H9 (cell line): ENCODE data around the gene CACNG5. TPM values are rescaled to one million over a fixed set of nuclear protein-coding genes. Genes with fewer than 3 reads are reported as not detected.

Experiments used
- DNase-seq: peaks from one replicate; pipeline ENCODE4 v3.0.0-alpha.2; 2017
- H2AFZ ChIP-seq: one replicate; pipeline ENCODE4 v1.6.1; 2013; ENCODE audit warnings: mild to moderate bottlenecking, low read length, control low read depth, moderate library complexity
- H2AK5ac ChIP-seq: 2 replicates; pipeline ENCODE4 v1.6.1; 2013; ENCODE audit warnings: low read length, control low read depth, mixed read lengths; ENCODE audit not compliant: insufficient read length
- H2BK120ac ChIP-seq: one replicate; pipeline ENCODE4 v1.6.1; 2013; ENCODE audit warnings: low read depth, mild to moderate bottlenecking, low read length, control low read depth, inconsistent platforms; ENCODE audit not compliant: poor library complexity, severe bottlenecking
- H2BK12ac ChIP-seq: 2 replicates; pipeline ENCODE4 v1.6.1; 2013; ENCODE audit warnings: low read length, control low read depth, mixed read lengths, low read depth; ENCODE audit not compliant: insufficient read length
- H2BK15ac ChIP-seq: 2 replicates; pipeline ENCODE4 v1.6.1; 2013; ENCODE audit warnings: low read depth, low read length, control low read depth
- H2BK20ac ChIP-seq: one replicate; pipeline ENCODE4 v1.6.1; 2013; ENCODE audit warnings: low read depth, mild to moderate bottlenecking, low read length, control low read depth, inconsistent platforms; ENCODE audit not compliant: poor library complexity, severe bottlenecking
- H2BK5ac ChIP-seq: 2 replicates; pipeline ENCODE4 v1.6.1; 2013; ENCODE audit warnings: low read length, control low read depth, mixed read lengths; ENCODE audit not compliant: insufficient read length
- H3K14ac ChIP-seq: 2 replicates; pipeline ENCODE4 v1.6.1; 2013; ENCODE audit warnings: low read length, control low read depth; ENCODE audit not compliant: insufficient read depth
- H3K18ac ChIP-seq: 2 replicates; pipeline ENCODE4 v1.6.1; 2013; ENCODE audit warnings: low read depth, mild to moderate bottlenecking, mixed read lengths, low read length, control low read depth; ENCODE audit not compliant: insufficient read length
- H3K23ac ChIP-seq: 2 replicates; pipeline ENCODE4 v1.6.1; 2013; ENCODE audit warnings: low read length, control low read depth, mixed read lengths, low read depth; ENCODE audit not compliant: insufficient read length
- H3K23me2 ChIP-seq: 2 replicates; pipeline ENCODE4 v1.6.1; 2013; ENCODE audit warnings: low read depth, mild to moderate bottlenecking, mixed read lengths, low read length, control low read depth; ENCODE audit not compliant: insufficient read length, poor library complexity, severe bottlenecking
- H3K27ac ChIP-seq: 2 replicates; pipeline ENCODE4 v1.5.1; 2013; ENCODE audit warnings: low read length, control low read depth, mixed read lengths, low read depth; ENCODE audit not compliant: insufficient read length
- H3K27me3 ChIP-seq: 2 replicates; pipeline ENCODE4 v1.6.1; 2013; ENCODE audit warnings: low read length, control low read depth, inconsistent platforms; ENCODE audit not compliant: insufficient read depth
- H3K4ac ChIP-seq: 2 replicates; pipeline ENCODE4 v1.6.1; 2013; ENCODE audit warnings: low read depth, mild to moderate bottlenecking, control low read depth, inconsistent platforms, low read length, moderate library complexity
- H3K4me1 ChIP-seq: 2 replicates; pipeline ENCODE4 v1.6.1; 2013; ENCODE audit warnings: low read length, control low read depth, inconsistent platforms; ENCODE audit not compliant: insufficient read depth
- H3K4me2 ChIP-seq: 2 replicates; pipeline ENCODE4 v1.6.1; 2013; ENCODE audit warnings: low read length, control low read depth, mixed read lengths; ENCODE audit not compliant: insufficient read length, insufficient read depth
- H3K56ac ChIP-seq: 2 replicates; pipeline ENCODE4 v1.6.1; 2013; ENCODE audit warnings: low read depth, mild to moderate bottlenecking, mixed read lengths, low read length, control low read depth; ENCODE audit not compliant: insufficient read length
- H3K79me1 ChIP-seq: 2 replicates; pipeline ENCODE4 v1.6.1; 2013; ENCODE audit warnings: low read depth, mild to moderate bottlenecking, moderate library complexity, low read length, control low read depth, inconsistent platforms; ENCODE audit not compliant: insufficient read depth, poor library complexity, severe bottlenecking
- H3K79me2 ChIP-seq: 2 replicates; pipeline ENCODE4 v1.6.1; 2013; ENCODE audit warnings: low read length, control low read depth, inconsistent platforms; ENCODE audit not compliant: insufficient read depth
- H3K9ac ChIP-seq: 2 replicates; pipeline ENCODE4 v1.6.1; 2013; ENCODE audit warnings: low read length, control low read depth, mixed read lengths; ENCODE audit not compliant: insufficient read length; ENCODE audit errors: extremely low read depth
- H3K9me3 ChIP-seq: one replicate; pipeline ENCODE4 v1.6.1; 2013; ENCODE audit warnings: low read depth, low read length, inconsistent platforms; ENCODE audit not compliant: control insufficient read depth
- H3T11ph ChIP-seq: one replicate; pipeline ENCODE4 v1.6.1; 2013; ENCODE audit warnings: mild to moderate bottlenecking, low read length, control low read depth, inconsistent platforms
- H4K20me1 ChIP-seq: one replicate; pipeline ENCODE4 v1.6.1; 2013; ENCODE audit not compliant: control insufficient read depth, insufficient read length, insufficient read depth
- H4K5ac ChIP-seq: 2 replicates; pipeline ENCODE4 v1.6.1; 2013; ENCODE audit warnings: low read depth, mild to moderate bottlenecking, mixed read lengths, low read length, control low read depth; ENCODE audit not compliant: insufficient read length
- H4K8ac ChIP-seq: replicated peaks from 2 replicates; pipeline ENCODE4 v1.6.1; 2013; ENCODE audit warnings: low read length, control low read depth, mixed read lengths, low read depth; ENCODE audit not compliant: insufficient read length
- H4K91ac ChIP-seq: 2 replicates; pipeline ENCODE4 v1.6.1; 2013; ENCODE audit warnings: low read depth, mild to moderate bottlenecking, moderate library complexity, mixed read lengths, low read length, control low read depth; ENCODE audit not compliant: insufficient read length
- H3K27ac Mint-ChIP-seq, 3 experiments: 2 replicates in 2 of 3; 3 replicates in 1 of 3; pipeline ENCODE4 v1.8.0; 2020 to 2021; ENCODE audit warnings: mixed read lengths in 3 of 3, mild to moderate bottlenecking in 1 of 3, moderate library complexity in 1 of 3
- H3K27me3 Mint-ChIP-seq: 2 replicates; pipeline ENCODE4 v1.8.0; 2021; ENCODE audit warnings: low read depth, mild to moderate bottlenecking, moderate library complexity, mixed read lengths
- H3K36me3 Mint-ChIP-seq, 3 experiments: 2 replicates in 2 of 3; 3 replicates in 1 of 3; pipeline ENCODE4 v1.8.0; 2020 to 2021; ENCODE audit warnings: low read depth in 3 of 3, mixed read lengths in 3 of 3; ENCODE audit not compliant: insufficient read depth in 1 of 3
- H3K4me1 Mint-ChIP-seq, 2 experiments: 2 replicates each; pipeline ENCODE4 v1.8.0; 2020; ENCODE audit warnings: mixed read lengths in 2 of 2
- H3K4me3 Mint-ChIP-seq, 2 experiments: 2 replicates in 1 of 2; 3 replicates in 1 of 2; pipeline ENCODE4 v1.8.0; 2020 to 2021; ENCODE audit warnings: mild to moderate bottlenecking in 2 of 2, mixed read lengths in 2 of 2, moderate library complexity in 1 of 2
- H3K9me3 Mint-ChIP-seq, 2 experiments: 2 replicates in 1 of 2; 3 replicates in 1 of 2; pipeline ENCODE4 v1.8.0; 2020; ENCODE audit warnings: mild to moderate bottlenecking in 2 of 2, mixed read lengths in 2 of 2, moderate library complexity in 1 of 2
- WGBS: extraction: QIAGEN DNeasy Blood & Tissue Kit; methylation state at CpG from one replicate; pipeline ENCODE4 v1.1.7; 2013; ENCODE audit warnings: missing lambda C conversion rate, low lambda C conversion rate, mixed read lengths; ENCODE audit not compliant: insufficient read length; ENCODE audit errors: extremely low coverage; 5-methylcytosine and 5-hydroxymethylcytosine counted together
- total RNA-seq: library from RNA; stranded (reverse); gene quantifications from 2 replicates; pipeline ENCODE4 v1.2.1, GENCODE V29; 2021
- TF ChIP-seq, protein P1 (sequence below): fragments of 200-600 bp; sonication (generic); conservative IDR thresholded peaks from 3 replicates; pipeline ENCODE4 v1.8.0; 2021; ENCODE audit warnings: antibody characterized with exemption, mild to moderate bottlenecking

CACNG5 gene
- total RNA-seq, 1 experiment from 2014 or later, result 1.6 TPM

DNA sequence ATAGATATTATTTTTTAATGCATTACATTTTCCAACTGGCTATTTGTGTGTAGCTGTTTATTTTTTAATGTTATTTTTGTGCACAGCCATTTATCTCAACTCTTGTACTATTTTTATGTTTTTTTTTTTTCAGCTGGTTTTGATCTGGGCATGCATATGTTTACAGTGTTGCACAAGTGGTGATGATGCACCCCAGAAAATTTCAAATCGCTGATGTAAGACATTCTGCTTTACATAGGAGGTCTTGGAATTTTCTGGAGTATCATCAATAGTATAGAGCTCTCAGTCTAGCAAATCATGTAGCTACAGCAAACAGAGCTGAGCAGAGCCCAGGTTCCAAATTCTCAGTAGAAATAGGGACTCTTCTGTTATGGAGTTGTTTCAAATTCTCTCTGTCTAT, 30.2 kb downstream of the CACNG5 start:
- no peaks in the 10 kb centered on the region for H3K4me1 ChIP-seq
- H3K36me3 Mint-ChIP-seq, result peaks cover 2 to 8% (median 2%) of the 10 kb centered on the region in 3 experiments; a peak in 6 of 7 replicates
- no peak overlapping the region for H4K8ac ChIP-seq
- H3K23me2 ChIP-seq, result no peaks in the 10 kb centered on the region
- H3K23ac ChIP-seq, result no peak overlapping the region
- H3K27ac ChIP-seq, result no peak overlapping the region
- H2BK20ac ChIP-seq, result no peak overlapping the region
- no peak overlapping the region for H3K4me2 ChIP-seq
- H2BK120ac ChIP-seq, result no peak overlapping the region
- H3K4me3 Mint-ChIP-seq, result no peak overlapping the region
- H3K9me3 ChIP-seq, result no peaks in the 10 kb centered on the region
- WGBS, result no CpG with 5 or more reads among the region's 1 CpG
- no peak overlapping the region for H2AK5ac ChIP-seq
- no peaks in the 10 kb centered on the region for H3K79me2 ChIP-seq
- TF ChIP-seq, protein P1, sequence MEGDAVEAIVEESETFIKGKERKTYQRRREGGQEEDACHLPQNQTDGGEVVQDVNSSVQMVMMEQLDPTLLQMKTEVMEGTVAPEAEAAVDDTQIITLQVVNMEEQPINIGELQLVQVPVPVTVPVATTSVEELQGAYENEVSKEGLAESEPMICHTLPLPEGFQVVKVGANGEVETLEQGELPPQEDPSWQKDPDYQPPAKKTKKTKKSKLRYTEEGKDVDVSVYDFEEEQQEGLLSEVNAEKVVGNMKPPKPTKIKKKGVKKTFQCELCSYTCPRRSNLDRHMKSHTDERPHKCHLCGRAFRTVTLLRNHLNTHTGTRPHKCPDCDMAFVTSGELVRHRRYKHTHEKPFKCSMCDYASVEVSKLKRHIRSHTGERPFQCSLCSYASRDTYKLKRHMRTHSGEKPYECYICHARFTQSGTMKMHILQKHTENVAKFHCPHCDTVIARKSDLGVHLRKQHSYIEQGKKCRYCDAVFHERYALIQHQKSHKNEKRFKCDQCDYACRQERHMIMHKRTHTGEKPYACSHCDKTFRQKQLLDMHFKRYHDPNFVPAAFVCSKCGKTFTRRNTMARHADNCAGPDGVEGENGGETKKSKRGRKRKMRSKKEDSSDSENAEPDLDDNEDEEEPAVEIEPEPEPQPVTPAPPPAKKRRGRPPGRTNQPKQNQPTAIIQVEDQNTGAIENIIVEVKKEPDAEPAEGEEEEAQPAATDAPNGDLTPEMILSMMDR, result no peak
- no peak overlapping the region for H2AFZ ChIP-seq
- no peak overlapping the region for H4K5ac ChIP-seq
- H2BK15ac ChIP-seq, result no peak overlapping the region
- H4K91ac ChIP-seq, result no peak overlapping the region
- H3K14ac ChIP-seq, result no peak overlapping the region
- no peak overlapping the region for H3K9ac ChIP-seq
- no peak overlapping the region for H2BK5ac ChIP-seq
- no peak overlapping the region for H3K18ac ChIP-seq
- no peak for DNase-seq
- H2BK12ac ChIP-seq, result no peak overlapping the region
- no peaks in the 10 kb centered on the region for H3K79me1 ChIP-seq
- H3K4me1 Mint-ChIP-seq, result no peaks in the 10 kb centered on the region
- peaks cover 5% of the 10 kb centered on the region for H3K27me3 Mint-ChIP-seq
- H3K56ac ChIP-seq, result no peak overlapping the region
- H3K27ac Mint-ChIP-seq, result no peak overlapping the region
- H3K27me3 ChIP-seq, result no peaks in the 10 kb centered on the region
- no peak overlapping the region for H3T11ph ChIP-seq
- H3K4ac ChIP-seq, result no peak overlapping the region
- H4K20me1 ChIP-seq, result no peaks in the 10 kb centered on the region
- peaks cover 6 to 28% of the 10 kb centered on the region in 2 experiments for H3K9me3 Mint-ChIP-seq
